ENCODE results near the gene SMAD7.

The SMAD7 gene

GRCh38 chr18:48929941-48930713 is 20.6 kb downstream of the SMAD7 start:
- DNase-seq (ENCODE audit: low read depth in 2 of 2) = no peak

- no peak for DNase-seq (ENCODE audit: low read depth in 2 of 2)
Observed at GRCh38 chr18:48929212-48929612, 21.6 kb downstream of the SMAD7 start.

- peak; percentile 59 to 60 for DNase-seq (ENCODE audit: low read depth in 2 of 2)
Observed at GRCh38 chr18:48928787-48929186, 22.0 kb downstream of the SMAD7 start.

- DNase-seq (ENCODE audit: low read depth in 2 of 2) = no peak
Observed at GRCh38 chr18:48927286-48928080, 23.3 kb downstream of the SMAD7 start.

- no peak for DNase-seq (ENCODE audit: low read depth in 2 of 2)
Observed at GRCh38 chr18:48926420-48926857, 24.3 kb downstream of the SMAD7 start.

GRCh38 chr18:48925491-48925780 is 25.3 kb downstream of the SMAD7 start:
- DNase-seq (ENCODE audit: low read depth in 2 of 2) = no peak

- peak in 1 of 2 donors; percentile 32 for DNase-seq (ENCODE audit: low read depth in 2 of 2)
Observed at GRCh38 chr18:48924630-48925490, 25.9 kb downstream of the SMAD7 start.

- DNase-seq (ENCODE audit: low read depth in 2 of 2) = no peak
Observed at GRCh38 chr18:48923746-48924629, 26.8 kb downstream of the SMAD7 start.

- no peak for DNase-seq (ENCODE audit: low read depth in 2 of 2)
Observed at GRCh38 chr18:48922801-48923730, 27.7 kb downstream of the SMAD7 start.

GRCh38 chr18:48922226-48922800 is 28.5 kb downstream of the SMAD7 start:
- DNase-seq (ENCODE audit: low read depth in 2 of 2) = no peak

GRCh38 chr18:48921305-48922225 is 29.2 kb downstream of the SMAD7 start:
- DNase-seq (ENCODE audit: low read depth in 2 of 2) = no peak

- DNase-seq (ENCODE audit: low read depth in 2 of 2) = no peak
Observed at GRCh38 chr18:48920408-48921038, 30.2 kb downstream of the SMAD7 start.

GRCh38 chr18:48919547-48919946 is 31.2 kb downstream of the SMAD7 start:
- no peak for DNase-seq (ENCODE audit: low read depth in 2 of 2)

GRCh38 chr18:48918660-48919456 is 31.9 kb downstream of the SMAD7 start:
- no peak for DNase-seq (ENCODE audit: low read depth in 2 of 2)

- no peak for DNase-seq (ENCODE audit: low read depth in 2 of 2)
Observed at GRCh38 chr18:48917579-48918517, 32.9 kb downstream of the SMAD7 start.
